Epithelial cell of proximal tubule (primary cell): ENCODE data around the gene PRODH2. TPM values are rescaled to one million over a fixed set of nuclear protein-coding genes. Genes with fewer than 3 reads are reported as not detected.

ENCODE experiments used
- DNase-seq: peaks from one replicate; pipeline ENCODE4 v3.0.0-alpha.2; 2011; ENCODE audit warnings: low read depth
- H3K4me3 ChIP-seq: 2 replicates; pipeline ENCODE4 v1.5.1; 2011; ENCODE audit warnings: low read depth, mild to moderate bottlenecking, low read length
- total RNA-seq: library from RNA; depleted of rRNA; stranded (reverse); fragments of >200 nt; gene quantifications from 2 replicates; pipeline ENCODE4 v1.2.3, GENCODE V29; 2015
- TF ChIP-seq, protein P1 (sequence below): conservative IDR thresholded peaks from 2 replicates; pipeline ENCODE4 v1.5.1; 2012; ENCODE audit warnings: low read depth, mild to moderate bottlenecking, low read length

PRODH2 gene
- total RNA-seq, 1 donor from 2014 or later, result not detected

DNA sequence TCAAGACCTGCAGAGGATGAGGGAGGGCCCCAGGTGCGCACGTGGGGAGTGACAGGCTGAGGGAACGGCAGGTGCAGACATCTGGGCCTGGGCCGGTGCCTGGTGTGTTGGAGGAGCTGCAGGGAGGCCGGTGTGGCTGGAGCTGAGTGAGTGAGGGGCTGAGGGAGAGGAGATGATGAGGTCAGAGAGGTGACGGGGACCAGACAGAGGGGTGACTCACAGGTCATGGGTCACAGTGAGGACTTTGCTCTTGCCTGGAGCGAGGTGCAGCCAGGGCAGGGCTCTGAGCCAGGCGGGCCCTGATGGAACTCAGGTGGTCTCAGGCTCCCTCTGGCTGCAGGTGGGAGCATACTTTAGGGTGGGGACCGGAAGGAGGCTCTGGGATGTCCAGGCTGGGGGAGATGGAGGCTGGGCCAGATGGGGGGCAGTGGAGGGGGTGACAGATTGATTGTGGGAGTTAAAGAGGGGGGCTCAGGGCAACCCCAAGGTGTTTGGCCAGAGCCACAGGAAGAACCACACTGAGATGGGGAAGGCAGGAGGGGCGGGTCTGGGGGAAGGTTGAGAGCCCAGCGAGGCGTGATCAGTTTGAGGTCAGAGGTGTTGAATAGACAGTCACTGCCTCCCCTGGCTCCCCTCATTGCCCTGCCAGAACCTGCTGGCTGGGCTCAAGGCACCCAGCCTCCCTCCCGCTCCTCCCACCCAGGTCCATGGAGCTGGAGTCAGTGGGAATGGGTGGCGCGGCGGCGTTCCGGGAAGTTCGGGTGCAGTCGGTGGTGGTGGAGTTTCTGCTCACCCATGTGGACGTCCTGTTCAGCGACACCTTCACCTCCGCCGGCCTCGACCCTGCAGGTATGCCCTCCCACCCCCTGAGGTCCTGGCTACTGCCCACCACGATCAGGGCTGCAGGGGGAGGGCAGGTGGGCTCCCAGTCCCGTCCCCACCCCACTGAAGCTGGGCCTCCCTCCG is 28.9 kb downstream of the PRODH2 start:
- no peak for DNase-seq
- H3K4me3 ChIP-seq, result no peak overlapping the region
- TF ChIP-seq, protein P1, sequence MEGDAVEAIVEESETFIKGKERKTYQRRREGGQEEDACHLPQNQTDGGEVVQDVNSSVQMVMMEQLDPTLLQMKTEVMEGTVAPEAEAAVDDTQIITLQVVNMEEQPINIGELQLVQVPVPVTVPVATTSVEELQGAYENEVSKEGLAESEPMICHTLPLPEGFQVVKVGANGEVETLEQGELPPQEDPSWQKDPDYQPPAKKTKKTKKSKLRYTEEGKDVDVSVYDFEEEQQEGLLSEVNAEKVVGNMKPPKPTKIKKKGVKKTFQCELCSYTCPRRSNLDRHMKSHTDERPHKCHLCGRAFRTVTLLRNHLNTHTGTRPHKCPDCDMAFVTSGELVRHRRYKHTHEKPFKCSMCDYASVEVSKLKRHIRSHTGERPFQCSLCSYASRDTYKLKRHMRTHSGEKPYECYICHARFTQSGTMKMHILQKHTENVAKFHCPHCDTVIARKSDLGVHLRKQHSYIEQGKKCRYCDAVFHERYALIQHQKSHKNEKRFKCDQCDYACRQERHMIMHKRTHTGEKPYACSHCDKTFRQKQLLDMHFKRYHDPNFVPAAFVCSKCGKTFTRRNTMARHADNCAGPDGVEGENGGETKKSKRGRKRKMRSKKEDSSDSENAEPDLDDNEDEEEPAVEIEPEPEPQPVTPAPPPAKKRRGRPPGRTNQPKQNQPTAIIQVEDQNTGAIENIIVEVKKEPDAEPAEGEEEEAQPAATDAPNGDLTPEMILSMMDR, result no peak

DNA sequence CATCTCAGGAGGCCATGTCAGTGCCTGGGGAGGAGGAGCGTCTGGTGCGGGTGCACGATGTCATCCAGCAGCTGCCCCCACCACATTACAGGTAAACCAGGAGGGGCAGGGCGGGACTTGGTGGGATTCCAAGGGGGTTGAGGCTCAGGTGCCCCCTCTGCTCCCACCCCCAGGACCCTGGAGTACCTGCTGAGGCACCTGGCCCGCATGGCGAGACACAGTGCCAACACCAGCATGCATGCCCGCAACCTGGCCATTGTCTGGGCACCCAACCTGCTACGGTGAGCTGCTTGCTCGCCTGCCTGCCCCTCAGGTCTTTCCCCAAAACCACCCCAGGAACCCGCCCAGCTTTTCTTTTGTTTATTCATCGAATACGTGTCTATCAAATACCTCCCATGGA is 30.1 kb downstream of the PRODH2 start:
- TF ChIP-seq, protein P1, result no peak
- no peak overlapping the region for H3K4me3 ChIP-seq
- no peak for DNase-seq

DNA sequence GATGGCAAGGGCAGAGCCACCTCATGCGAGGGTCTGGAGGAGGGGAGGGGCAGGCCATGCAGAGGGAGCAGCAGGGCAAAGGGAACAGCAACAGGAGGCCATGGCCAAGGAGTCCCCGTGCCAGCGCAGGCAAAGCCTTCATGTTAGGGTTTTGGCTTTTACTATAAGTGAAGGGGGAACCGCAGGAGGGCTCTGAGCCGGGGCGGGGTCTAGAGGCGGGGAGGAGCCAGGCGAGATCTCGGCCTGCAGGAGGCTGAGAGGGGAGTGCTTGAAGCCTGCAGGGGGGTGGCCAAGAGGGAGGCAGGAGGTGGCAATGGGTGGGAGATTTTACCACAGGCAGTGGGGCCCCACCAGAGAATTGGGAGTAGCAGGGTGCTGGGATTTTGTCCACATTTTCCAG is 31.0 kb downstream of the PRODH2 start:
- DNase-seq, result no peak
- no peak overlapping the region for H3K4me3 ChIP-seq
- TF ChIP-seq, protein P1, result no peak

DNA sequence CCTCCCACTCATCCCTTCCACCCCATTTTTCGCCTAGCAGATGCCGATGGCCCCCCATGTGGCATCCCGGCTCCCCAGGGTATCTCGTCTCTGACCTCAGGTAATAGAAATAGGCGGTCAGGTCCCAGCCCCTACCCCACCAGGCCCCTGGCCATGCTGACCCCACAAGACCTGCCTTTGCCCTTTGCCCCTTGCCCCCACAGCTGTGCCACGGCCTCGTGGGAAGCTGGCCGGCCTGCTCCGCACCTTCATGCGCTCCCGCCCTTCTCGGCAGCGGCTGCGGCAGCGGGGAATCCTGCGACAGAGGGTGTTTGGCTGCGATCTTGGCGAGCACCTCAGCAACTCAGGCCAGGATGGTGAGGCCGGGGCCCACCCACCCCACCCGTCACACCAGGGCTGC is 31.9 kb downstream of the PRODH2 start:
- TF ChIP-seq, protein P1, result no peak
- no peak for DNase-seq

DNA sequence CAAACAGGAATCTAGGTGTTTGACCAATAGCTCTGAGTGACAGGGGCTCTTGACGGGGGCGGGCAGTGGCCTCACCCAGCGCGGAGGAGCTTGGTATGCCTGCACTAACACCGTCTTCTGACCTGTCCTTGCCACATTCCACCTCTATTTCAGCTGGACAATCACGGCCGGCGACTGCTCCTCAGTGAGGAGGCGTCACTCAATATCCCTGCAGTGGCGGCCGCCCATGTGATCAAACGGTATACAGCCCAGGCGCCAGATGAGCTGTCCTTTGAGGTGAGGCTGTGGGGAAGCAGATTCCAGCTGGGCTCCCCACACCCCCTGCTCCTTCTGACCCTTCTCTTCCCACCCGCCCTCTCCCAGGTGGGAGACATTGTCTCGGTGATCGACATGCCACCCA is 32.6 kb downstream of the PRODH2 start:
- no peak for DNase-seq
- no peak overlapping the region for H3K4me3 ChIP-seq
- TF ChIP-seq, protein P1, result no peak

More for the DNA sequence above, 31.9 kb downstream of the PRODH2 start:
- H3K4me3 ChIP-seq, result no peak overlapping the region

DNA sequence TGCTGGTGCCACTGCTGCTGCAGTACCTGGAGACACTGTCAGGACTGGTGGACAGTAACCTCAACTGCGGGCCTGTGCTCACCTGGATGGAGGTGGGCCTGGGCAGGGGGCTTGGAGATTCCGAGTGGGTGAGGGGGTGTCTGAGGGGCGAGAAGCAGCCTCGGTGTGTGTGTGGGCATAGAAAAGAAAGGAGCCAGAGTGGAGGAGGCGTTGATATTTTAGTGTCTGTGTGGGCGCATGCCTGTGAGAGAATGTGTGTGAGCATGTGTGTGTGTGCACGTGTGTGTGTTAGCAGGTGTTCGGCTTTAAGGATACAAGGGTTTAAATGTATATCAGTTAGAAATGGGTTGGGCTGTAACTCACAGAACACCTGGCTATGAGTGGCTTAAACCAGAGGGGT is 33.6 kb downstream of the PRODH2 start:
- DNase-seq, result no peak
- TF ChIP-seq, protein P1, result no peak
- H3K4me3 ChIP-seq, result no peak overlapping the region

DNA sequence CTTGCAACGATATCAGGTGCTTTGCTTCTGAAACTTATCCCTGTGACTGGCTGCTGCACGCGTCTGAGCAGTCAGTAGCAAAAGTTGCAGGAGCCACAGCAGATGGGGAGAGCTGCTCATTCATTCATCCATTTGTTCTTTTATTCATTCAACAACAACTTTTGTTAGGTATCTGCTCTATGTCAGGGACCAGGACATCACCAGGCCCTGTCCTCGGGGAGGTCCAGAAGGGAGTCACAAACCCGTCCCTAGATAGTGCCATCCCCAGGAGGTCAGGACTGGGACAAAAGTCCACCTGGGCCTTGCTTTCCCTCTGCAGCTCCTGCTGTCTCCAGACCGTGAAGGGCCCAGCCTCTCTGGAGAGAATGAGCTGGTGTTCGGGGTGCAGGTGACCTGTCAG is 34.7 kb downstream of the PRODH2 start:
- TF ChIP-seq, protein P1, result no peak
- DNase-seq, result no peak
- no peak overlapping the region for H3K4me3 ChIP-seq
